Endothelial cell of umbilical vein (primary cell): ENCODE results near the gene COL20A1. TPM values are rescaled to one million over a fixed set of nuclear protein-coding genes. Genes with fewer than 3 reads are reported as not detected.

ENCODE experiments used
- BruUV-seq: library from RNA; stranded (reverse); fragments of 400-500 nt; replicated peaks from 2 replicates; lab custom pipeline; 2021; lab: Mats Ljungman, UMichigan
- CTCF ChIA-PET: fragments of 300-600, 350-600 bp; sonication (Branson Sonifier 250); formaldehyde crosslinking; loops from one replicate; lab custom pipeline; 2021; ENCODE audit warnings: antibody characterized with exemption, inconsistent platforms; lab: Charles Lee
- POLR2A ChIA-PET: fragments of 300-600, 350-600 bp; sonication (Branson Sonifier 250); formaldehyde crosslinking; loops from one replicate; lab custom pipeline; 2021; ENCODE audit warnings: antibody characterized with exemption, inconsistent platforms; lab: Charles Lee
- DNase-seq: peaks from one replicate; pipeline ENCODE4 v3.0.0-alpha.2; 2011; ENCODE audit warnings: low read depth, low spot score
- FAIRE-seq: peaks from 2 replicates; lab custom pipeline; 2011; peaks lifted over from hg19 to GRCh38; lab: Jason Lieb, UNC
- H2AFZ ChIP-seq: 2 replicates; pipeline ENCODE4 v1.6.0; 2012; ENCODE audit warnings: low read depth, low read length, control low read depth, inconsistent platforms
- H3K27ac ChIP-seq: 2 replicates; pipeline ENCODE4 v1.5.1; 2011; ENCODE audit warnings: low read depth, mild to moderate bottlenecking, control low read depth, low read length, moderate library complexity; ENCODE audit not compliant: insufficient read depth
- H3K27me3 ChIP-seq, 2 experiments: 2 replicates each; pipeline versions ENCODE4 v1.6.0 to v1.6.1; 2011; ENCODE audit warnings: low read length in 2 of 2, mixed read lengths in 1 of 2; ENCODE audit not compliant: control insufficient read depth in 2 of 2, insufficient read depth in 2 of 2
- H3K36me3 ChIP-seq, 2 experiments: 2 replicates in 1 of 2; 3 replicates in 1 of 2; pipeline ENCODE4 v1.5.1; 2011; ENCODE audit warnings: low read length in 2 of 2, mild to moderate bottlenecking in 1 of 2, moderate library complexity in 1 of 2; ENCODE audit not compliant: control insufficient read depth in 2 of 2, insufficient read depth in 2 of 2; ENCODE audit errors: extremely low read depth in 1 of 2
- H3K4me1 ChIP-seq: 3 replicates; pipeline ENCODE4 v1.5.1; 2011; ENCODE audit warnings: mild to moderate bottlenecking, low read length; ENCODE audit not compliant: control insufficient read depth, insufficient read depth; ENCODE audit errors: extremely low read depth
- H3K4me2 ChIP-seq: 2 replicates; pipeline ENCODE4 v1.6.1; 2011; ENCODE audit warnings: low read length, control low read depth, mixed read lengths; ENCODE audit not compliant: insufficient read depth
- H3K4me3 ChIP-seq, 3 experiments: fragments of 200-600 bp in 1 of 3; sonication (generic), shearing (Covaris generic) in 1 of 3; replicated peaks in 1 of 3; 2 replicates each; pipeline ENCODE4 v1.5.1; 2011 to 2016; ENCODE audit warnings: control low read depth in 3 of 3, low read length in 3 of 3, mild to moderate bottlenecking in 2 of 3, inconsistent platforms in 1 of 3, low read depth in 1 of 3, moderate library complexity in 1 of 3; ENCODE audit not compliant: insufficient read depth in 1 of 3
- H3K79me2 ChIP-seq: 2 replicates; pipeline ENCODE4 v1.6.0; 2012; ENCODE audit warnings: low read length, inconsistent platforms; ENCODE audit not compliant: control insufficient read depth, insufficient read depth
- H3K9ac ChIP-seq: replicated peaks from 2 replicates; pipeline ENCODE3; 2011; ENCODE audit warnings: low read length, control low read depth; ENCODE audit not compliant: insufficient read depth; ENCODE audit errors: extremely low read depth
- H3K9me1 ChIP-seq: replicated peaks from 3 replicates; pipeline ENCODE4 v1.6.0; 2011; ENCODE audit warnings: mild to moderate bottlenecking, low read length; ENCODE audit not compliant: control insufficient read depth, insufficient read depth; ENCODE audit errors: extremely low read depth
- H3K9me3 ChIP-seq: replicated peaks from 2 replicates; pipeline ENCODE4 v1.5.1; 2012; ENCODE audit warnings: low read length, inconsistent platforms; ENCODE audit not compliant: control insufficient read depth, insufficient read depth
- H4K20me1 ChIP-seq: replicated peaks from 2 replicates; pipeline ENCODE3; 2011; ENCODE audit warnings: mild to moderate bottlenecking, low read length; ENCODE audit not compliant: control insufficient read depth, insufficient read depth; ENCODE audit errors: extremely low read depth
- CTCF ChIP-seq, 2 donors: IDR thresholded peaks; 1 replicate in 1 of 2; 2 replicates in 1 of 2; pipeline ENCODE4 v1.5.1; 2011; ENCODE audit warnings: low read length in 2 of 2, mild to moderate bottlenecking in 2 of 2, moderate library complexity in 2 of 2, control low read depth in 1 of 2, inconsistent platforms in 1 of 2, low read depth in 1 of 2; ENCODE audit not compliant: insufficient read depth in 1 of 2; ENCODE audit errors: extremely low read depth in 1 of 2
- EZH2 ChIP-seq: IDR thresholded peaks from 2 replicates; pipeline ENCODE4 v1.6.1; 2012; ENCODE audit warnings: borderline replicate concordance, low read depth, mild to moderate bottlenecking, moderate library complexity, low read length, inconsistent platforms; ENCODE audit not compliant: severe bottlenecking
- FOS ChIP-seq: IDR thresholded peaks from 2 replicates; pipeline ENCODE4 v1.6.1; 2011; ENCODE audit warnings: mild to moderate bottlenecking, low read length, moderate library complexity, borderline replicate concordance; ENCODE audit not compliant: insufficient read depth
- GATA2 ChIP-seq: IDR thresholded peaks from 2 replicates; pipeline ENCODE4 v1.7.0; 2011; ENCODE audit warnings: low read depth, mild to moderate bottlenecking, moderate library complexity, mixed read lengths, low read length; ENCODE audit not compliant: insufficient read length, insufficient read depth
- JUN ChIP-seq: IDR thresholded peaks from 2 replicates; pipeline ENCODE4 v1.6.1; 2011; ENCODE audit warnings: borderline replicate concordance, low read depth; ENCODE audit not compliant: insufficient read length, insufficient read depth
- MAX ChIP-seq: IDR thresholded peaks from 2 replicates; pipeline ENCODE4 v1.6.1; 2011; ENCODE audit not compliant: insufficient read depth, insufficient read length
- MYC ChIP-seq: IDR thresholded peaks from one replicate; pipeline ENCODE4 v1.6.1; 2011; ENCODE audit warnings: mild to moderate bottlenecking, low read depth, low read length
- POLR2A ChIP-seq: IDR thresholded peaks from 2 replicates; pipeline ENCODE4 v1.6.1; 2012; ENCODE audit warnings: low read depth, mild to moderate bottlenecking, control low read depth, low read length
- POLR2AphosphoS5 ChIP-seq: IDR thresholded peaks from 2 replicates; pipeline ENCODE4 v1.6.1; 2012; ENCODE audit warnings: low read depth, mild to moderate bottlenecking, control low read depth, low read length, moderate library complexity; ENCODE audit not compliant: insufficient read depth
- dilution Hi-C: fragments of 300-500 bp; cut with MboI; formaldehyde crosslinking; loops from one replicate; pipeline ENCODE4 v1.15.0; 2019; ENCODE audit warnings: low sequenced_read_pairs; ENCODE audit not compliant: extremely low pct_ligation_motif_present
- intact Hi-C: fragments of 100-400 bp; cut with micrococcal nuclease; formaldehyde crosslinking; loops from one replicate; pipeline ENCODE4 v1.10.0; 2022
- polyA plus RNA-seq, 4 experiments: library from polyadenylated mRNA; depleted of rRNA in 3 of 4; stranded (reverse) in 3 of 4; unstranded in 1 of 4; fragments of >200 nt; gene quantifications; 2 replicates each; pipeline versions ENCODE4 v1.2.1 to v1.2.3, GENCODE V29; 2011 to 2012; ENCODE audit warnings: missing spikeins in 1 of 4
- total RNA-seq: library from RNA; stranded (reverse); gene quantifications from 2 replicates; pipeline ENCODE4 v1.2.3, GENCODE V29; 2021

COL20A1 gene
- total and polyA plus RNA-seq, 2 donors (not counting 3 experiments of a cell fraction or from before 2014, with no cell fraction given), result not detected

DNA sequence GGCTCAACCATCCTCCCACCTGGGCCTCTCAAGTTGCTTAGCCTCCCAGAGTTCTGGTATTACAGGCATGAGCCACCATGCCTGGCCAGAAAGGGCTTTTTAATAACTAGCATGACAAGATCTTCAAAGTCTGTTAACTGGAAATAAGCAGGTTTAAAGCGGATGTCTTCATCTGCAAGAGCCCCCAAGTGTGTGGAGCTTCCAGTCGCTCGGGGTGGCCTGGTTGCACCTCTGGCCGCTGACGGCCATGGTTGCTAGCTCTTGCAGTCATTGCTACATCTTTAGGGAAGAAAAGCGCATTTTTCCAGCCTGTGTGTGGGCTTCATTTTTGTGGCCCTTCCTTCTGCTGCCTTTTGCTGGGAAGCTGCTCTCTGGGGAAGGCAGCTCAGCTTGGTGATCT lies 12.6 kb upstream of the COL20A1 start:
- Histone ChIP-seq H3K9me1 (no peaks in the 10 kb centered on the region), H4K20me1 (no peaks in the 10 kb centered on the region), H3K36me3 (peaks cover 3 to 63% of the 10 kb centered on the region in 2 experiments), H3K9ac (no peak overlapping the region), H3K79me2 (peaks cover 21% of the 10 kb centered on the region), H3K27me3 (no peaks in the 10 kb centered on the region), H3K9me3 (no peaks in the 10 kb centered on the region), H3K4me2 (no peak overlapping the region), H3K4me1 (no peaks in the 10 kb centered on the region), H2AFZ (no peak overlapping the region), H3K4me3 (no peak overlapping the region), H3K27ac (no peak overlapping the region)
- dilution Hi-C loops, result no loop called here
- ChIA-PET POLR2A (no interaction called here), CTCF (interaction anchor here (3.2 kb wide), 2 partner anchors 29 to 57 kb away, joined by 13 to 22 read pairs; no protein-coding TSS in a partner anchor)
- no TSS peak for BruUV-seq
- intact Hi-C loops, result no loop called here
- FAIRE-seq, result no peak
- DNase-seq, result no peak
- TF ChIP-seq CTCF (IDR thresholded peaks at IDR 0.05; ENCODE audit: extremely low read depth in 1 of 2, insufficient read depth in 1 of 2, low read depth in 1 of 2, low read length in 2 of 2) (no peak), MYC (no peak), FOS (no peak), EZH2 (no peak), GATA2 (no peak), JUN (no peak), MAX (no peak), POLR2A (no peak), POLR2AphosphoS5 (no peak)
